GM19328 (cell line): ENCODE measurements around the gene GPA33.
A peak's percentile ranks its signal among the peaks of the same experiment; 100 is the strongest.

ENCODE experiments used
- ATAC-seq: cut with Tn5 transposase; IDR thresholded peaks from one replicate; pipeline ENCODE4 v1.9.1; 2021; ENCODE audit warnings: mild to moderate bottlenecking, moderate library complexity; ENCODE audit not compliant: unreplicated experiment

Gene GPA33

DNA sequence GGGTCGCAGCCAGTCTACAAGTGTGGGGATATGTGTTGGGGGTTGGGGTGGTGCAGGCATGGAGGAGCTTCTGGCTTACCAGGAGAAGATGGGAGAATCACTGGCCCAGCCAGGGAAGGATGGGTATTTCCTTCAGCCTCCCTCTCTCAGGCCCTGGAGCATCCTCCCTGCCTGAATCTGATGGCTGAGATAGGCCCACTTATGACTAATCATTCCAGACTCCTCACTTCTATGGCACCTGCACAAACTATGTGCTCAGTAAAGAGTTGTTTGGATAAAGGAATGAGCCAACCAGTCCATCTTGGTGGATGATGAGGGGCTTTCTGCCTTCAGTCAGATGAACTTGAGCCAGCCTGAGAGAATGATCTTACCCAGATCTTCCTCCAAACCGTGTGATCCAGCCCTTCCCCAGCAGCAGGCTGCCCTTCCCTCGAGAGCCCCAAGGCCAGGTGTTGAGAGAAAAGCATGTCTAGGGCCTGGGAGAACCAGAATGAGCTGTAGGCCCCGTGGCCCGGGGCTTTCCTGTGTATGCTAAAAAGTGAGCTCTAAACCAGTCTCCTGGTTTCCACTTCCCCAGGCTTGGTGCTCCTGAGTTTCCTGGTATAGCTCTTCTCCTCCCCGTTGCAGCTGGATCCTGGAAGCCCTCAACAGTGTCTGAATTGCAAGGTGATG is 1.3 kb downstream of the GPA33 start:
- no peak for ATAC-seq

DNA sequence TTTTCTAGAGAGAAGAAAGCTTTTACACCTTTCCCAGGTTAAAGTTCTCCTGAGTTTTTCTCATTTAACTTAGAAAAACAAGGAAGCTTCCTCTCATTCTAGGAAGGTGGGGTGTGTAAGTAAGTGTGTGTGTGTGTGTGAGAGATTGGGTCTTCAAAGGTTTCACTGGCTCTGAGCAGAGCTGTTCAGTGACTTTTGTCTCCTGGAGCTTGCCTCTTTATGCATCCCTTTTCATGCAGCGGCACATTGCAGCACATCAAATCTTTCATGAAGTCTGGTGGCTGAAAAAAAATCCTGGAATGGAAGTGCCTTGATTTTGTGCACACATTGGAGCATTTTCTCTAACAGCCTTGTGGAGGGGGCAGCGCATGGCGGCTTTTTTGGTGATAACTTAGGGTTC is 3.4 kb downstream of the GPA33 start:
- ATAC-seq: no peak

DNA sequence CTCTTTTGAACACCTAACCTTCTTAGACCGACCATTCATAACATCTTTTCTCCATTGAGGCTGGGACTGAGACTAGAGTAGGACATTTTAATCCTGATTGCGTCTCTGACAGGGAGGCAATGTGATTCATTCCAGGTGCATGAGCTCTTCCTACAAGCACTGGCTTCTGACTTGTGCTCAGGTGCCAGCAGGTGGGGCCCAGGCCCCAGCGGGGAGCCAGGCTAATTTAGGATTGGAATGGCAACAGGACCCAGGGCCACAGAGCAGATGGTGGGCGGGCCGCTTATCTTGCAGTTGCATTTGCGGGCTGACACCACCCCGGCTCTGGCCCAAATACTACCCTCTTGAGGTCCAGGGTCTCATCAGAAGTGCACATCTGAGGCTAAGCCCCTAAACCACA is 4.1 kb downstream of the GPA33 start:
- ATAC-seq: no peak

DNA sequence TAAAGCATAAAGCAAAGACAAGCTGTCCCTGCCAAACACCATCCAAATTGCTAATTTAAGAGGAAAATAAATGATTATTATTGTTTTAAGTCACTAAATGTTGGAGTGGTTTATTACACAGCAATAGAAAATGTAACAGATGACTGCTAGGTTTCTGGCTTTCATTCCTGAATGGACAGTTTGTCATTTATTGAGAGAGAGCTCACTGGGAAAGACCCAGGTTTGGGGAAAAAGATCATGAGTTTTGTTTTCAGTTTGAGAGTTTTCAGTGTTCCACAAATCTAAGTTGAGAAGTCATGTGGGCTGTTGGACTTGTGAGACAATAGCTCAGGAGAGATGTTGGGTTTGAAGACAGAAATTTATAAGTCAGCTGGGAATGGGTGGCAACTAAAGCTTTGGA is 5.4 kb downstream of the GPA33 start:
- no peak for ATAC-seq

DNA sequence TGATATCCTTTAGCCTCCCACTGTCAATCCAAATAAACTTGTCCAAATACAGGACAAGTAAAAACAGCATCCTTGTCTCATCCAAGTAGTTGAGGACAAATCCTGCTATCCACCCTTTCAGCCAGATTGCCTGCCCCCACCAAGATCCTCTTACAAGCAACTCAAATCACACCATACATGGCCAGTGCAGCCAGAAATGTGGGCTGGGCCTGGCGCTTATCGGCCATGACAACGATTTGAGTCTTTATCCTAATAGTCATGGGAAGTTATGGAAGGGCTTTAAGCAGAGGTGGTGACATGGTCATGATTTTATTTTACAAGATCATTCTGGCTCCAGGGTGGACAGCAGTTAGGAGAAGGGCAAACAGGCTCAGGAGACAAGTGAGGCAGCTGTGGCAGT is 6.3 kb downstream of the GPA33 start:
- ATAC-seq: no peak

DNA sequence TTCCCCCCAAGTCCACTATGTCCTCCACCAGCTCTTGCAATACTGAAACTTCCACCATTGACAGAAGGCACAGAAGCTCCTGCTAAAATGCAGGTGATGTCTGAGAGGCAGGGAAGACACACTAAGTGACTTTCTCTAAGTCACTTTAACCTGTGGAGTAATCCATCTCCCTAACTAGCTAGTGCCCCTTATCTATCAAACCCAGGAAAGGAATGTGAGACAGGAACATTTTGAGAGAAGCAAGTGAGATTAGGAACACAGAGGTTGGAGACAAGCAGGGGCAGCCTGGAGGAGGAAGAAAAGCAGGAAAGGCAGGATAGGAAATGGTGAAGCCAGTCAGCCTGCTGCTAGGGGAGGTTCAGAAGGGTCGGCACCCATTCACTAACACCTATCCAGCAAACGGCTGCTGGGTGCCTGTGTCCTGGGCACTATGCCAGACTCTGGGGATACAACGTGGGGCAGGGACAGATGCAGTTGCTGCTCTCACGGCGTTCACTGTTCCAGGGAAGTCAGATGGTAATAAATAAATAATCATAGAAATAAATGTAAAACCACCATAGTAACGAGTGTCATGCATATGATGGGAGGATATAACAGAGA is 7.0 kb downstream of the GPA33 start:
- ATAC-seq: no peak

DNA sequence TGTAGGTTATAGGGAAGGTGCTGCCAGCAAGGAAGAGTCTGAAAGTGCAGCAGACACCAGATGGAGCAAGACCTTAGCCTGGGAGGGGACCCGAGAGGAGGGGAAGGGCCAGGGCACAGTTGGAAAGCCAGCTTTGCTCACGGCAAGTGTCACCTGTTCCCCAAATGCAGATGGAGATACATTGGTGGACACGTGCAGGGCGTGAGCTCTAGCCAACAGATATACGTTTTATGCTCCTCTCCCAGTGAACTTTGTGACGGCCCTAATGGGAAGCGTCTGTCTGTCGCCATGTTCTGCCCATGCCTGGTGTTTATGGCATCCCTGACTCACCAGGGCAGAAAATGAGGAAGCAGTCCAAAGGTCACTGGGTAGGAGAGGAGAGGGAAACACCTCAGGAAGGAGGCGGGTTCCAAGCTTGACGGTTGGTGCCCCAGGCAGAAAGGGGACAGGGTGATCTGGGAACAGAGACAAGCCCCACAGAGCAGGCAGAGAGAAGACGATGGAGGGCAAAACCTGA is 7.6 kb downstream of the GPA33 start:
- no peak for ATAC-seq

DNA sequence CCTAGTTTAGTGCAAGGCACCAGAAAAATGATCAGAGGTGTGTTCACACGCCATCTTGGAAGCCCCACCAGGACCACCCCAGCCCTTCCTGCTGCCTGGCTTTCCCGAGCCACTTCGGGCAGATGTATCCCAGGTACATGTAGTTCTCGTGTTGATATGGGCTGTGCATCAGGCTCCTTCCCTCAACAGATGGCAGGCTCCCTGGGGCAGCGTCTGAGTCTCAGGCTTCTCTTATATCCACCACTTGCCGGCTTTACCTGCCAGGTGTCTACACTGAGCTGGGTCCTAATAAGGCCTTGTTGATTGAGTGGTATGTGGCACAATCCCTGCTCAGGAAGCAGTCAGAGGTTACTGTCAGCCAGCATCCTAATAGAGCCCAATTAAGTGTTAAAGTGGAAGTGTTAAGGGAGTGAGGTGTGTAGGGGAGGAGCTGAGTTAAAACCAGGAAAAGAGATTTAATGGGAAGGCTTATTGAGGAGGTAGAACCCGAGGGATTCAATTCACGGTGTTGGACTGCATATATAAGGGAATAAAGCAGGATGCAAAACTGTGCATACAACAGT is 8.5 kb downstream of the GPA33 start:
- no peak for ATAC-seq

DNA sequence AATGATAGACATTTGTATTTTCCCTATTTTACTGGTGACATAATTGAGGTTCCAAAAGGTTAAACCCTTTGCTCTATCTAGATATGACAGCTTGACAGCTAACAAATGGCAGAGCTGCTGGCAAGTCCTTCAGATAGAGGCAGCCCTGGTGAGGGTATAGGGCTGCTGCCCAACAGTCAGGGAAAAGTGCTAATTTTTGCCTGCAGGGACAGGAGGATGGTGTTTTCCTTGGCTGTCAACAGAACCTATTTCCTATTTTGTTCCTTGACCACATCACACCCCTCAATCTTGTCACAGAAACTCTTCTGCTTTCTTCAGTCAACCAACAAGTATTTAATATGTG is 12.3 kb downstream of the GPA33 start:
- no peak for ATAC-seq

DNA sequence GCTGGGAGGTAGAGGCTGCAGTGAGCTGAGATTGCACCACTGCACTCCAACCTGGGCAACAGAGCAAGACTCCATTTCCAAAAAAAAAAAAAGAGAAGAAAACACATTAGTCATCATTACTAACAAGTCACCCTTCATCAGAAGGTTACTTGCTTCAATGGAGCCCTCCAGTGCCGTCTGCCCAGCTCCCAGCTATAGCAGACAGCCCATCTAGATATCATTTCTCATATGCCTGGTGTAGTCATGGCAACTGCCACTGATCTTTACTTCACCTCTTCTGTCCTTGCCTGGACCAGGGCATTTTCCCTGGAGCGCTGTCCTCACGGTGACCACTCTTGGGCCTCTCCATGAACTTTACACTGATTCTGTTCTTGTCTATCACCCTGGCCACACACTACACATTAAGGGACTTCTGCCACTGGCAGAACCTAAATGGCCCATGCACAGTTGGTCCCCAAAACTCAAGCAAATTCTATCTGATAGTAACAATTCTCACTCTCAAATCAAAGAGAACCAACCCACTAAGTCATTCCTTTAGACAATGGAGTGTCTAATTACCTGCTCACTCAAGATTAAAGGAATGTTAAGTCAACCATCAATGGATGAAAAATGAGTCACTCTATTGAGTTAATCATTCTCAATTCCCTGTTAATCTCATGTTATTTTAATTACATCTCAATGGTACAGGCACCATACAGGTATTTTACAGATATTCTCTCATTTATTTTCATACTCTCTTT is 12.9 kb downstream of the GPA33 start:
- no peak for ATAC-seq

DNA sequence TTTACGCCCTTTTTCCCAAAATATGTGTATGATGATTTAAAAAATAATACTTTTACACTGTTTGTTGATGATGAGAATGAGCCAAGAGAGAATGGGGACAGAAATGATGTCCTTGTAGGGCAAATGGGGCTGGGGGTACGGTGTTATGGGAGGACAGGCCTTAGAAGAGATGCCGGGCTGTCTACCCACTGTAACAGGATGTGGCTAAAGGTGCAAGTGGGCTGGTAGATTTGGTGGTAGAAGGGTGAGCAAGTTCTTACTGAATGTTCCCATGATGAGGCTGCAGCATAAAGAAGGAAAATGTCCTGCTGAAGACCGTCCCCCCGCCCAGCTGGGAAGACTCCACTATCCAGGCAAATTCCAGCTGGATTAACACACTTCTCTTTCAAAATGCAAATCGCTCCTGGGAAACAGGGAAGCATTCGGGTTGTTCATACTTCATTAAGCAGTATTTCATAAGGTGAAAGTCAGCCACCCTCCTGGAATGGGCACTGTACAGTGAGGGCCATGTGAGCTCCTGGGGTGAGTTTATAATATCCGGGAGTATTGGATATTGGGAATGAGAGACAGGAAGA is 14.0 kb downstream of the GPA33 start:
- ATAC-seq: no peak

DNA sequence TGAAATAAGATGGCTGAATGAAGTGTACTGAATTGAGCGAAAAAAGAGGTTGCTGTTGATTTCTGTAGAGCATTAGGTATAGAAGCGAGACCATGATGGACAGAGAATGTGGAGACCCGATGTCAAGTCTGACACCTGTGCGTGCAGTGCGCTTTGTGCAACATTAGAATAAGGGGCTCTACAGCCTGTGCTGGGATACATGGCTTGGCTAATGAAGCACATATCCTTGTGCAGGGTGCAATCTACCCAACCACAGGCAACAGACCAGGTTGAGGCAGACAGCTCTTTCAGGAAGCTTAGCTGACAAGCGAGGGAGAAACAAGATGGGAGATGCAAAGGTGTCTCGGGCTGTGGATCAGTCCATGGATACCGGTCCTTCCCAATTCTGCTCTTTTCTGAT is 18.9 kb downstream of the GPA33 start:
- ATAC-seq: no peak

DNA sequence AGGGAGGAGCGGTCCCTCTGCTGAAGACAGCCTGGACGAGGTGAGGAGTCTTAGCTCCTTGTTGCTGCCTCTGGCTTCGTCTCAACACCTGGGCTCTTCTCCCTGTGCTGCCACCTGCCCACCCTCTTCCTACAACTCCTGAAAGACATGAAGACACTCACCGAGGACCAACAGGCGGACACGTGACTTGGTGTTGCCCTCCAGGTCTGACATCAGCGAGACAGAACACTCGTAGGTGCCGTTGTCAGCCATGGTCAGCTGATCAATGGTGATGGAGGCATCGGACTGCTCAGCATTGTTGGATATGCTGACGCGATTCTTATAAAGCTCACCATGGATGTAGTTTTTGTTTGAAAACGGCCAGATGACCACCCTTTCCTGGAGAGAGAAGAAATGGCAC is 21.4 kb downstream of the GPA33 start:
- no peak for ATAC-seq

DNA sequence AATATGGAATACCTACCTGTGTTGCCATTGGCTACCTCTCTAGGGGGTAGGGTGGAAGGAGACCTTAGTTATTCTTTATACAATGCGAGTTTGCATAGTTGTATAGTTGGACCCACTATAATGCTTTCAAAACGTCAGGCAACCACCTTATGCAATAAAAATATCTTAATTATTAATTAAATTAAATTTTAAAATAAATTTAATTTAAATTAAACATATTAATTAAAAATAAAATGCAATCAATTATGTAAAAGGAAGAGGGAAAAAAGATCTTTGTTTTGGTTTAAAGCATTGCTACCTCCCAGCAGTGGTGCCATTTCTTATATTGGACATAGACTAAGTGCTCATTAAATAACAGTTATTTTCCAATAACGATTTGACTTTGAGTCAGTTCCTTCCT is 22.3 kb downstream of the GPA33 start:
- ATAC-seq: no peak

DNA sequence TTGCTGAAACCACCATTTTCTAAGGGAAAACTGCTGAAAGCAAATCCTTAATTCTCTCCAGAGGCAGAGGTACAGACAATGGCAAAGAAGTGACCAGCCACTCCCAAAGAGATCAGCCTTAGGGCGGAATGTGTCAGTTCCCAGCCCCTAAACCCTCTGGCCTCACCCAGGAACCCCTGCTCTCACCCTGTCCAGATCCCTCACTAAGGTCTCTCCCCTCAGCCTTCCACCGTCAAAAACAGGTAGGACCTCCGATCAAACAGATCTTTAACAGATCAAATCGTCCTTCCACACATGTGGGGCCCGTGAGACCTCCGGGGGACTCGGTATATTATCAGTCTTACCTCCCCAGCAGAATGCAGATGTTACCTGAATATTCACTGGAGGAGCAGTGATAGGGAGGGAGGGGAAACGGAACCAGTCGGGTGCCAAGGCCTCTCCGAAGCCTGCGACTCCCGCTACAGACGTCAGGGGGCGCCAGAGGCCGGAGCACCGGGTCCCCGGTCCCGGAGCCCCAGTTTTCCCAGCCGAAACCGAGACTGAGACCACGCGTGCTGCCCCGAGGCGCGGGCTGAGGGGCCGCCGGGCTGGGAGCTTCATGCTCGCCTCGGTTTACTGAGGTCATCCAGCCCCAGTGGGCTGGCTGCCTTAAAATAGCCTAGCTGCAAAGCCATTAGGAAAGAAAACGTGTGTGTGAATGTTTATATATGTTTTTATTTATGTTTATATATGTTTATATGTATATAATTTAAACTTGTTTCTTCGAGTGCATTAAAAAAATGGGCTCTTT is 23.6 kb downstream of the GPA33 start:
- ATAC-seq: peak; percentile 82

DNA sequence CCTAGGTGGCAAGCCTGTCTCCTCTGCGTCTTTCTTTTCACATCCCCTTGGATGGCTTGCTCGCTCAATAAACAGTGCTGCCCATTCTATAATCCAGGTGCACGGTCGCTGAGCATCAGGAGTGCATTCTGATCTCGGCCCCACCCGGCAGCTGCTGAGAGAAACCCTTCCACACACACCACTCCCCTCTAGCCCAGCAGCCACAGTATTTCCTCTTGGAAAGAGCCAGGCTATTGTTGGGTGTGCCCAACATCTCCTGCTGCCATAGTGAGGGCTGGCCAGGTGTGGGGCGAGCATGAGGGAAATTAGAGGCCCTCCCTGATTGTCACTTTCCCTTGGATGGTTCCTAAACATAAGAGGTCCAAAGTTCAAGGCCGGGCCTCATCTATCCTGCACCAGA is 24.7 kb downstream of the GPA33 start:
- ATAC-seq: no peak

DNA sequence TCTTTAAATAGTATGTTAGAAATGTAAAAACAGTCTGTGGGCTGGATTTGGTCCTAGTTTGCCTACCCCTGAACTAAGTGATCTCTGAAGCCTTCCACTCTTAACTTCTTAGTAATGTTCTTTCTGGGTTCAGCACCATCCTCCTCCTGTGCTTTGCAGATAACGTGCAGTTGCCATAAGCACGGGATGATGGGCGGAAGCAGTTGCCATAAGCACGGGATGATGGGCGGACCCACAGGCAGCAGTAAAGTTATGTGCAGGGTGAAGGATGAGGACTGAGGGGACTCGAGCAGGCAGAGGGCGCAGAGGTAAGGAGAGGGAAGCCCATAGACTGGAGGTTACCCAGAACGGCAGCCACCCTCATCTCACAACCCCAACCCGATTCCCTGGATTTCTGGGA is 25.6 kb downstream of the GPA33 start:
- no peak for ATAC-seq

DNA sequence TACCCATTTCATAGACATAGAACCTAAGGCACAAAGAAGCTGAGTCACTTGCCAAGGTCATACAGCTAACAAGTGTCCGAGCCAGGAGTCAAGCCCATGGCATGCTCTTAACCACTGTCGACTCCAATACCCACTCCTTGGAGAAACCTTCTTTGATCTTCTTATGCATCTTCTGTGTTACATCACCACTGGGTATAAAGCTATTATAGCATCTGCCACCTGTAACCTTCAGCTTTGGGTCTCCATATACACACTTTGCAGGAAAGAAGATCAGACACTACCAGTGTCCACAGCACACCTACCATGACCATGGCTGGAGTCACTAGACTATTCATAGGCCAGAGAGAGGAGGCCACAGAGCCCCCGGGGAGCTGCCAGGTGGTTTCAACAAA is 29.1 kb downstream of the GPA33 start:
- no peak for ATAC-seq

DNA sequence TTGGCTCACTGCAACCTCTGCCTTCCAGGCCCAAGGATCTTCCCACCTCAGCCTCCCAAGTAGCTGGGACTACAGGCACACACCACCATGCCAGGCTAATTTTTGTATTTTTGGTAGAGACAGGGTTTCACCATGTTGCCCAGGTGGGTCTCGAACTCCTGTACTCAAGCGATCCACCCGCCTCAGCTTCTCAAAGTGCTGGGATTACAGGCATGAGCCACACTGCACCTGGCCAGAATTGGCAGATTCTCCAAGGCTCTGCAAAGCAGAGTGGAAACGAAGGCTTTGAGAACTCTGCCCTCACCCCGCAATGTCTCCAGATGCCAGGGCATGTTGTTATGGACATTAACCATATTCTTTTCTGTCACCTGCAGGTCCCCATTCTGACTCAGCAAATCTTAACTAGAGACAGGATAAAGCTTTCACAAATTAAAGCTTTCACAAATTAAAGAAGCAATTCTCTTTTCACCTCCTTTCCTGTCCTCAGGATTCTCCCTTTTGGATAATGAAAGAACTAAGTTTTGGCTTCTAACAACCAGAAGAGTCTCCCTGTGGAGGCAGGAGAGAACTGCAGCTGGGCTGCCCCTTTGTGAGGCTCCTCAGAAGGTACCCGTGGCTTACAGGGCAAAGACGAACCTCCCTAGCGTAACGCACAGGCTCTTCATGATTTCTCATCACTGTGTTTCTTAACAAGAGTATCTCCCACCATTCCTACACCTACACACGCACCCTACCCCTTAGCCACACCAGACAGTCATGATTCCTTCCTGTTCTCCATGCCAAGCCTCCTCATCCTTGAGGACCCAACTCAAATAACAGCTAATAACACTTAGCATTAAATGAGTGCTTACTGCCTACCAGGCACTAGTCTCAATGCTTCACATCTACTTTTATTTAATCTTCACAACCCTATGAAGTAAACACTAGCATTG is 29.8 kb downstream of the GPA33 start:
- no peak for ATAC-seq

DNA sequence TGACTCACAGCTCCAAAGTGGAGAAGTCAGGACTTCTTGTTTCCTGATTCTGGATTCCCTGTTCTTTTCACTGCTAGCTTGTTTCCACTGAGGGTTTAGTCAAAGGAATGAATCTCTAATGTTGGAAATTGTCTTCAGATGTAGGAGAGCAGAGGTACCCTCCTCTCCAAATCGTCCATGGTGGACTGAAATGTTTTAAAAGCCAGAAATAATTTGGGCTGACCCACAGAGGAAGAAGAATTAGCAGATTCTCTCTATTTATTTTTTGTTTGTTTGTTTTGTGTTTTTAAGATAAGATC is 30.4 kb downstream of the GPA33 start:
- ATAC-seq: no peak
